HepG2 (cell line): Measurements from ENCODE around the gene PRR35. TPM values are rescaled to one million over a fixed set of nuclear protein-coding genes. Genes with fewer than 3 reads are reported as not detected.

ENCODE experiments used
- ASH2L ChIP-seq: fragments of 300-600, 200-600 bp; sonication (generic); IDR thresholded peaks from 2 replicates; pipeline ENCODE4 v1.7.0; 2017; ENCODE audit warnings: low read depth, mild to moderate bottlenecking, moderate library complexity, mixed read lengths, low read length; ENCODE audit not compliant: insufficient read length
- BRD4 ChIP-seq: sonication (generic); formaldehyde crosslinking; IDR thresholded peaks from 2 replicates; pipeline ENCODE4 v1.4.0; 2020; ENCODE audit warnings: missing genetic modification reagents
- HNRNPH1 ChIP-seq: fragments of 200-400 bp; formaldehyde crosslinking; optimal IDR thresholded peaks from 2 replicates; pipeline ENCODE3; 2017; ENCODE audit warnings: mild to moderate bottlenecking, low read depth, low read length
- KDM4B ChIP-seq: sonication (generic); formaldehyde crosslinking; IDR thresholded peaks from 2 replicates; pipeline ENCODE4 v1.4.0; 2020; ENCODE audit warnings: missing genetic modification reagents
- KDM5A ChIP-seq: fragments of 200-600 bp; sonication (generic); IDR thresholded peaks from 2 replicates; pipeline ENCODE4 v1.7.0; 2018; ENCODE audit warnings: antibody characterized with exemption, mild to moderate bottlenecking, low read length, borderline replicate concordance
- PRMT3 ChIP-seq: sonication (generic); formaldehyde crosslinking; IDR thresholded peaks from 2 replicates; pipeline ENCODE4 v1.8.1; 2022; ENCODE audit warnings: low read depth, mild to moderate bottlenecking, moderate library complexity, missing genetic modification reagents, borderline replicate concordance
- SIN3B ChIP-seq: fragments of 150-350 bp; IDR thresholded peaks from 2 replicates; pipeline ENCODE4 v1.6.1; 2014; ENCODE audit warnings: low read length
- SMARCC2 ChIP-seq: fragments of 450-650 bp; IDR thresholded peaks from 2 replicates; pipeline ENCODE4 v1.6.1; 2017; ENCODE audit warnings: antibody characterized with exemption, mild to moderate bottlenecking
- STAT5B ChIP-seq: sonication (generic); formaldehyde crosslinking; IDR thresholded peaks from 2 replicates; pipeline ENCODE4 v1.4.0; 2020; ENCODE audit warnings: missing genetic modification reagents
- YY1 ChIP-seq: IDR thresholded peaks from 2 replicates; pipeline ENCODE4 v1.6.1; 2011; ENCODE audit warnings: low read length, low read depth, moderate library complexity, mild to moderate bottlenecking; ENCODE audit not compliant: insufficient read depth, insufficient replicate concordance
- ZBTB7B ChIP-seq: sonication (generic); formaldehyde crosslinking; IDR thresholded peaks from 2 replicates; pipeline ENCODE4 v1.4.0; 2020; ENCODE audit warnings: missing genetic modification reagents
- ZFP82 ChIP-seq: sonication (generic); formaldehyde crosslinking; IDR thresholded peaks from 2 replicates; pipeline ENCODE4 v1.5.1; 2020; ENCODE audit warnings: mild to moderate bottlenecking, missing genetic modification reagents, borderline replicate concordance
- ZNF777 ChIP-seq: sonication (generic); formaldehyde crosslinking; IDR thresholded peaks from 2 replicates; pipeline ENCODE4 v1.4.0; 2020; ENCODE audit warnings: missing genetic modification reagents
- polyA plus RNA-seq, 8 experiments: library from polyadenylated mRNA; depleted of rRNA in 3 of 8; stranded (reverse) in 7 of 8; unstranded in 1 of 8; fragments of >200 nt; fragmentation: Illumina TruSeq in 4 of 8; extraction: Trizol in 4 of 8; gene quantifications; 2 replicates each; pipeline versions ENCODE4 v1.2.1 to v1.2.3, GENCODE V29; 2011 to 2016; ENCODE audit warnings: low read depth in 4 of 8, missing spikeins in 1 of 8, mixed read lengths in 1 of 8; ENCODE audit not compliant: insufficient read depth in 1 of 8
- total RNA-seq, 5 experiments: library from RNA; depleted of rRNA; stranded (reverse); fragments of >200 nt; fragmentation: Illumina TruSeq; extraction: Trizol; gene quantifications; 2 replicates each; pipeline ENCODE4 v1.2.3, GENCODE V29; 2016; ENCODE audit warnings: low read depth in 1 of 5
- TF ChIP-seq, protein P1 (sequence below): sonication (generic); formaldehyde crosslinking; IDR thresholded peaks from 2 replicates; pipeline ENCODE4 v1.4.0; 2020; ENCODE audit warnings: missing genetic modification reagents
- TF ChIP-seq, protein P2 (sequence below): sonication (generic); formaldehyde crosslinking; IDR thresholded peaks from 2 replicates; pipeline ENCODE4 v1.8.1; 2022; ENCODE audit warnings: mild to moderate bottlenecking, missing genetic modification reagents
- TF ChIP-seq, protein P3 (sequence below): IDR thresholded peaks from 2 replicates; pipeline ENCODE4 v1.6.1; 2018; ENCODE audit warnings: missing genetic modification reagents, mild to moderate bottlenecking, missing compliant biosample characterization
- TF ChIP-seq, protein P4 (sequence below): sonication (generic); formaldehyde crosslinking; IDR thresholded peaks from 2 replicates; pipeline ENCODE4 v1.4.0; 2020; ENCODE audit warnings: mild to moderate bottlenecking, low read depth, missing genetic modification reagents
- TF ChIP-seq, protein P5 (sequence below): sonication (generic); formaldehyde crosslinking; IDR thresholded peaks from 2 replicates; pipeline ENCODE4 v1.8.0; 2022; ENCODE audit warnings: mild to moderate bottlenecking, missing genetic modification reagents, borderline replicate concordance
- TF ChIP-seq, protein P6 (sequence below): sonication (generic); formaldehyde crosslinking; IDR thresholded peaks from 2 replicates; pipeline ENCODE4 v1.8.0; 2022; ENCODE audit warnings: missing genetic modification reagents, mild to moderate bottlenecking, moderate library complexity, borderline replicate concordance

PRR35 gene
- total and polyA plus RNA-seq, 2 of the 13 experiments (the other 11 are each of a cell fraction or from before 2014, with no cell fraction given), result 0.07 to 0.16 TPM

DNA sequence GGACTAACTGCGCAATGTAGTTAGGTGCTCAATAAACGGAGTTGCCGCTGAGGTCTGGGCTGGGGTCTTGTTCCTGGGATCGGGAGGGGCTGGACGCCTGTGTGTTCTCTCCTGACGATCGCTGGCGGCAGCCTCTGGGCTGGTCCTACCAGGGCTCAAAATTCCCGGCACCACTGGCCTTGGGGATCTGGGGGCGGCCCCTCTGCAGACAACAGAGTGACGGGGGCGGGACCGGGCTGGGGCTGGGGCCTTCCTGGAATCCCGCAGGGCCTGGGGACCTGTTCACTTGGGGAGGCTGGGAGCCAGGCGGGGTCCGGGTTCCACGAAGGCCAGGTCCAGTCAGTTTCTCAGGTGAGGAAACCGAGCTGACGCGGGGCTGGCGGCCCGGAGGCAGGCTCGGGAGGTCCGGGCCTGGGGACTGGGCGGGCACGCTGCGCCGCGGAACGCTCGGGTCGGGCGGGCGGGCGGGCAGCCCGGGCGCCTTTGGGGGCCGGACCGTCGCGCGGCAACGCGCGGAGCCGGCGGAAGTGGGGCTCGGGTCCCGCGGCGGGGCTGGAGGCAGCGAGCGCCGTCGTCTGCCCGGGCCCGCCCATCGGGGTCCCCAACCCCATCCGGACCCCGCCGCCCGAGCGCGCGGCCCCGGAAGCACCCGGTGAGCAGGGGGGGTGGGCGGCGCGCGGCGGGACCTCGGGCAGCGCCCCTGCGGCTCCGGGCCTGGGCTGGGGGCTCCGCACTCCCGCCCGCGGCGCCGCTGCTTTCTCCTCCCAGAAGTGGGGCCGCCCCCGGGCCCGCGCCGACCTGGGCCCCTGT, 9.5 kb downstream of the PRR35 start, which contains the start of gene PIGQ (continued):
- TF ChIP-seq, protein P1, sequence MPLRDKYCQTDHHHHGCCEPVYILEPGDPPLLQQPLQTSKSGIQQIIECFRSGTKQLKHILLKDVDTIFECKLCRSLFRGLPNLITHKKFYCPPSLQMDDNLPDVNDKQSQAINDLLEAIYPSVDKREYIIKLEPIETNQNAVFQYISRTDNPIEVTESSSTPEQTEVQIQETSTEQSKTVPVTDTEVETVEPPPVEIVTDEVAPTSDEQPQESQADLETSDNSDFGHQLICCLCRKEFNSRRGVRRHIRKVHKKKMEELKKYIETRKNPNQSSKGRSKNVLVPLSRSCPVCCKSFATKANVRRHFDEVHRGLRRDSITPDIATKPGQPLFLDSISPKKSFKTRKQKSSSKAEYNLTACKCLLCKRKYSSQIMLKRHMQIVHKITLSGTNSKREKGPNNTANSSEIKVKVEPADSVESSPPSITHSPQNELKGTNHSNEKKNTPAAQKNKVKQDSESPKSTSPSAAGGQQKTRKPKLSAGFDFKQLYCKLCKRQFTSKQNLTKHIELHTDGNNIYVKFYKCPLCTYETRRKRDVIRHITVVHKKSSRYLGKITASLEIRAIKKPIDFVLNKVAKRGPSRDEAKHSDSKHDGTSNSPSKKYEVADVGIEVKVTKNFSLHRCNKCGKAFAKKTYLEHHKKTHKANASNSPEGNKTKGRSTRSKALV (CRISPR knock-in tag), result no peak
- TF ChIP-seq KDM5A (peak; percentile 42; the same call in 1 of the 2 replicates), STAT5B (CRISPR knock-in tag) (no peak), ASH2L (no peak), SIN3B (peak; percentile 87), YY1 (peak; percentile 12), ZFP82 (CRISPR knock-in tag) (no peak), BRD4 (no peak), ZNF777 (CRISPR knock-in tag) (no peak), HNRNPH1 (no peak), SMARCC2 (no peak), KDM4B (CRISPR knock-in tag) (no peak), PRMT3 (CRISPR knock-in tag) (no peak), ZBTB7B (CRISPR knock-in tag) (no peak)
- TF ChIP-seq, protein P2, sequence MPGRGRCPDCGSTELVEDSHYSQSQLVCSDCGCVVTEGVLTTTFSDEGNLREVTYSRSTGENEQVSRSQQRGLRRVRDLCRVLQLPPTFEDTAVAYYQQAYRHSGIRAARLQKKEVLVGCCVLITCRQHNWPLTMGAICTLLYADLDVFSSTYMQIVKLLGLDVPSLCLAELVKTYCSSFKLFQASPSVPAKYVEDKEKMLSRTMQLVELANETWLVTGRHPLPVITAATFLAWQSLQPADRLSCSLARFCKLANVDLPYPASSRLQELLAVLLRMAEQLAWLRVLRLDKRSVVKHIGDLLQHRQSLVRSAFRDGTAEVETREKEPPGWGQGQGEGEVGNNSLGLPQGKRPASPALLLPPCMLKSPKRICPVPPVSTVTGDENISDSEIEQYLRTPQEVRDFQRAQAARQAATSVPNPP, result no peak
- TF ChIP-seq, protein P3, sequence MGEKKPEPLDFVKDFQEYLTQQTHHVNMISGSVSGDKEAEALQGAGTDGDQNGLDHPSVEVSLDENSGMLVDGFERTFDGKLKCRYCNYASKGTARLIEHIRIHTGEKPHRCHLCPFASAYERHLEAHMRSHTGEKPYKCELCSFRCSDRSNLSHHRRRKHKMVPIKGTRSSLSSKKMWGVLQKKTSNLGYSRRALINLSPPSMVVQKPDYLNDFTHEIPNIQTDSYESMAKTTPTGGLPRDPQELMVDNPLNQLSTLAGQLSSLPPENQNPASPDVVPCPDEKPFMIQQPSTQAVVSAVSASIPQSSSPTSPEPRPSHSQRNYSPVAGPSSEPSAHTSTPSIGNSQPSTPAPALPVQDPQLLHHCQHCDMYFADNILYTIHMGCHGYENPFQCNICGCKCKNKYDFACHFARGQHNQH (CRISPR knock-in tag), result no peak
- TF ChIP-seq, protein P4, sequence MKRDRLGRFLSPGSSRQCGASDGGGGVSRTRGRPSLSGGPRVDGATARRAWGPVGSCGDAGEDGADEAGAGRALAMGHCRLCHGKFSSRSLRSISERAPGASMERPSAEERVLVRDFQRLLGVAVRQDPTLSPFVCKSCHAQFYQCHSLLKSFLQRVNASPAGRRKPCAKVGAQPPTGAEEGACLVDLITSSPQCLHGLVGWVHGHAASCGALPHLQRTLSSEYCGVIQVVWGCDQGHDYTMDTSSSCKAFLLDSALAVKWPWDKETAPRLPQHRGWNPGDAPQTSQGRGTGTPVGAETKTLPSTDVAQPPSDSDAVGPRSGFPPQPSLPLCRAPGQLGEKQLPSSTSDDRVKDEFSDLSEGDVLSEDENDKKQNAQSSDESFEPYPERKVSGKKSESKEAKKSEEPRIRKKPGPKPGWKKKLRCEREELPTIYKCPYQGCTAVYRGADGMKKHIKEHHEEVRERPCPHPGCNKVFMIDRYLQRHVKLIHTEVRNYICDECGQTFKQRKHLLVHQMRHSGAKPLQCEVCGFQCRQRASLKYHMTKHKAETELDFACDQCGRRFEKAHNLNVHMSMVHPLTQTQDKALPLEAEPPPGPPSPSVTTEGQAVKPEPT (CRISPR knock-in tag), result no peak
- TF ChIP-seq, protein P5, sequence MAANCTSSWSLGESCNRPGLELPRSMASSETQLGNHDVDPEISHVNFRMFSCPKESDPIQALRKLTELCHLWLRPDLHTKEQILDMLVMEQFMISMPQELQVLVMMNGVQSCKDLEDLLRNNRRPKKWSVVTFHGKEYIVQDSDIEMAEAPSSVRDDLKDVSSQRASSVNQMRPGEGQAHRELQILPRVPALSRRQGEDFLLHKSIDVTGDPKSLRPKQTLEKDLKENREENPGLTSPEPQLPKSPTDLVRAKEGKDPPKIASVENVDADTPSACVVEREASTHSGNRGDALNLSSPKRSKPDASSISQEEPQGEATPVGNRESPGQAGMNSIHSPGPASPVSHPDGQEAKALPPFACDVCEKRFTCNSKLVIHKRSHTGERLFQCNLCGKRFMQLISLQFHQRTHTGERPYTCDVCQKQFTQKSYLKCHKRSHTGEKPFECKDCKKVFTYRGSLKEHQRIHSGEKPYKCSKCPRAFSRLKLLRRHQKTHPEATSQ (CRISPR knock-in tag), result no peak
- TF ChIP-seq, protein P6, sequence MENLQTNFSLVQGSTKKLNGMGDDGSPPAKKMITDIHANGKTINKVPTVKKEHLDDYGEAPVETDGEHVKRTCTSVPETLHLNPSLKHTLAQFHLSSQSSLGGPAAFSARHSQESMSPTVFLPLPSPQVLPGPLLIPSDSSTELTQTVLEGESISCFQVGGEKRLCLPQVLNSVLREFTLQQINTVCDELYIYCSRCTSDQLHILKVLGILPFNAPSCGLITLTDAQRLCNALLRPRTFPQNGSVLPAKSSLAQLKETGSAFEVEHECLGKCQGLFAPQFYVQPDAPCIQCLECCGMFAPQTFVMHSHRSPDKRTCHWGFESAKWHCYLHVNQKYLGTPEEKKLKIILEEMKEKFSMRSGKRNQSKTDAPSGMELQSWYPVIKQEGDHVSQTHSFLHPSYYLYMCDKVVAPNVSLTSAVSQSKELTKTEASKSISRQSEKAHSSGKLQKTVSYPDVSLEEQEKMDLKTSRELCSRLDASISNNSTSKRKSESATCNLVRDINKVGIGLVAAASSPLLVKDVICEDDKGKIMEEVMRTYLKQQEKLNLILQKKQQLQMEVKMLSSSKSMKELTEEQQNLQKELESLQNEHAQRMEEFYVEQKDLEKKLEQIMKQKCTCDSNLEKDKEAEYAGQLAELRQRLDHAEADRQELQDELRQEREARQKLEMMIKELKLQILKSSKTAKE (CRISPR knock-in tag), result no peak
